KOPT-K1 (cell line): ENCODE results near the gene RNF41.
A peak's percentile ranks its signal among the peaks of the same experiment; 100 is the strongest.

ENCODE experiments used
- H3K27ac ChIP-seq: fragments of 200-600 bp; sonication (generic); 2 replicates; pipeline ENCODE4 v1.5.1; 2016; ENCODE audit warnings: antibody characterized with exemption, mild to moderate bottlenecking, low read depth, low read length; ENCODE audit not compliant: poor library complexity, severe bottlenecking
- H3K36me3 ChIP-seq: fragments of 200-600 bp; sonication (generic); 2 replicates; pipeline ENCODE4 v1.5.1; 2017; ENCODE audit warnings: antibody characterized with exemption, mild to moderate bottlenecking, low read length, moderate library complexity; ENCODE audit not compliant: insufficient read depth
- H3K9me3 ChIP-seq: fragments of 200-600 bp; sonication (generic); 2 replicates; pipeline ENCODE4 v1.5.1; 2017; ENCODE audit warnings: antibody characterized with exemption, low read length, mild to moderate bottlenecking; ENCODE audit not compliant: insufficient read depth, poor library complexity, severe bottlenecking

Gene RNF41

DNA sequence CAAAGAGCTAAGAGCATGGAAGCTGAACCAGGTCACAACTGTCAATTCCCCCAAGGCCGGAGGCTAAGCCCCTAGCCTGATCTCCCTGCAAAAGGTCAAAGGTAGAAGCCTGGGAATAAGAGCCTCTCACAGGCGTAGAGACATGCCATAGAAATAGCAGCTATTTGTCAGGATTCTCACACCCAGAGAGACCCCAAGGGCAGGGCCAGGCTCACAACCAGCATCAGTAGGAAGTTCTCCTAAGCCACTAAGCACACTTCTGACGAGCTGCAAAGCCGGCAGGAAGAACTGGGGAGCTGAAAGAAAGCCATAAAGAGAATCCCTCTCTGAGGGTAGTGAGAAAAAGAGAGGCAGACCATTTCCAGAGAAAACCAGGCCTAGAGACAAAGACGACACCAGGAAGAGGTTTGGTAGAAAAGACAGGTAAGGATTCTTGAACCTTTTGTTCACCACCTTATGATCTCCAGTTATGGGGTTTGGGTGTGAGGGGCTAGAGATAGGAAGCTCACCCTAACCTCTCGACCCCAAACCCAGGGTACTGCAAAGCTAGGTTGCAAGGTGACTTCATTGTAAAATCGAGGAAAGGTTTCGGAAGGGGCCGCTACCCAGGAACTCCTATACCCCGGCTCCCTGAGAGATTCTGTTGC is 33.5 kb downstream of the RNF41 start:
- H3K36me3 ChIP-seq: peaks cover 48% of the 10 kb centered on the region
- no peaks in the 10 kb centered on the region for H3K9me3 ChIP-seq
- peak overlapping the region; percentile 78 for H3K27ac ChIP-seq

DNA sequence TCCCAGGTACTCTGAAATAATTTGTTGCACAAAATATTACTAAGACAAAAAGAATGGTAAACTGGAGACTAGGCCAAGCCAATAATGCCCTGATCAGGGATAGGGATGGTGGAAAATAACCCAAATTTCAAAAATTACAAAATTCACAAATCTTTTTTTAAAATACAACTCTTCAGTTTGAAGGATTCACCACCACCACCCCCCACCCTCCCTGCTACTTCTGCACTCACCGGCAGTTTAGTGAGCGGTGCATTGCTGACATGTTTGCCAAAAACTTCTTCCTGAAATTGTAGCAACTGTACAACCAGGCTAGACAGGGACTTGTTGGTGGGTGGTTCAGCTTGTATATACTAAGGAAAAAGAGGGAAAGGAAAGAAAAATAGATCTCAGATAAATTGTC is 34.8 kb downstream of the RNF41 start:
- Histone ChIP-seq H3K36me3 (peaks cover 61% of the 10 kb centered on the region), H3K9me3 (no peaks in the 10 kb centered on the region), H3K27ac (no peak overlapping the region)

DNA sequence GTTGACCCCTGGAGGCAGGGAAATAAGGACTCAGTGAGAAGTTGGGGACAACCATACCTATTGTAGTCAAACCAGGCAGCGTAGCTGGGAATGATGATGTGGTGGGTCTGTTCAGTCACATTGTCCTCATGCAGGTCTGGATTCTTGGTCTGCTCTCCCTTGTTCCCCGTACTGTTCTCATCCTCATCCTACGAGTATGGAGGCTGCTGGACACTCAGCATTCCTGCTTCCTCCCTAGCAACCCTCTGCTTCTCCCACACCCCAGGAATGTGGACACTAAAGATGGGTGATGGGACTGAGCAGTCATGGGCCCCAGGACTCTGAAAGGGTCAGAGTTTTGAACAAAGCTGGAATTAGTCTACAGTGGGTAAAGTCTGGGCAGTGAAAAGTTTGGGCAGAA is 43.4 kb downstream of the RNF41 start:
- no peak overlapping the region for H3K27ac ChIP-seq
- H3K9me3 ChIP-seq: no peaks in the 10 kb centered on the region
- H3K36me3 ChIP-seq: peaks cover 97% of the 10 kb centered on the region

DNA sequence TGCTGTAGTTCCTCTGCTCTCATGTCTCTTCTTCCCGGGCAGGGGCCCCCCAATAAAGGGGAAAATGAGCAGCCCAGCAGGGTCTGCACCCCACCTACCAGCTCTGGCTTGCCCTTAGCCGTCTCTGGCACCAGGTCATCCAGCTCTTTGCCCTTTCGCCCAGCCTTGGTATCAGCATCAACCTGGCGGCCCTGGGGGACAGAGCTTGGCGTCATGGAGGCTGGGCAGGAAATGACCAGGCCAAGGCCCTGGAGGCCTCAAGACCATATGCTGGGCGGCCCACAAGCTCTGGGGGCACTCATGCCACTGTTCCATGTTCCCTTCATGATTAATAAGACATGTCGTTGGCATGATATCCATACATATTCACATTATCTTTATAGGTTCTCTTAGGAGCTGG is 48.9 kb downstream of the RNF41 start:
- Histone ChIP-seq H3K9me3 (no peaks in the 10 kb centered on the region), H3K36me3 (peaks cover 99% of the 10 kb centered on the region), H3K27ac (no peak overlapping the region)

DNA sequence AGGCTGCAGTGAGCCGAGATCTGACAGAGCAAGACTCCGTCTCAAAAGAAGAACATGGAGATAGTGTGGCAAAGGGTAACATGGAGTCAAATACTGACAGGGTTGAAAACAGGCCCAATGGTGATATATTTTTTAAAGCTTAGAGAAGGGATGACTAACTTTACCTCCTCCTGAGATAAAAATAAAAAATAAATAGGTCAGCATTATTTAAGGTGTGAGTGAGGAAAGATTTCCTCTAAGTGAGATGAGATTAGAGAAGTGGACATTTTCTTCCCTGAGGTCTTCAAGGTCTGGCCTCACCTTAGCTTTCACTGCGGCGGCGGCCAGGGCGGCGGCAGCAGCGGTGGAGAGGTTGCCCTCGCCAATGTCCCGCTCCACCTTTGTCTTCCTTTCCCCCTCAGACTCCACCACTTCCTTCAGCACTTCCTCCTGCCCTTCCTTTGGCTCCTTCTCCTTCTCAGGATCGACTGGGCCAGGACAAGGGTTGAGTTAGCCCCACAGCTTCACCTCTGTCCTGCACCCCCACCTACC is 52.4 kb downstream of the RNF41 start:
- Histone ChIP-seq H3K27ac (no peak overlapping the region), H3K9me3 (no peaks in the 10 kb centered on the region), H3K36me3 (peaks cover 99% of the 10 kb centered on the region)

DNA sequence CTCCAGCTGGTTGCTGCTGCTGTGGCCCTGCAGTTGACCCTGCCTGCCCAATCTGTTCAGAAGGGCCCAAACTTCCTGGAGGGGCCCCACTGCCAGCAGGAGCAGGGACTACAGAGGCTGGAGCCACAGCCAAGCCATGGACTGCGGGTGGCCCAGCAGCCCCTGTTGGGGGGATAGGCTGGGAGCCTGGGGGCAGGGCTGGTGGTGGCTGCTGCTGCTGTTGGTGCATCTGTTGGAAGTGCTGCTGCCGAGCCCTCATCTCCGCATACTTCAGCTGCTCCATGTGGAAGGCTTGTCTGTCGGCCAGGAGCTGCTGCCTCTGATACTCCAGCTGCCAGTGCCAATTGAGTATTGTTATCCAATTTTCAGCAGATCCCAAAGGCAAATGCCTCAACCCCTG is 56.4 kb downstream of the RNF41 start:
- peaks cover 99% of the 10 kb centered on the region for H3K36me3 ChIP-seq
- no peaks in the 10 kb centered on the region for H3K9me3 ChIP-seq
- no peak overlapping the region for H3K27ac ChIP-seq

DNA sequence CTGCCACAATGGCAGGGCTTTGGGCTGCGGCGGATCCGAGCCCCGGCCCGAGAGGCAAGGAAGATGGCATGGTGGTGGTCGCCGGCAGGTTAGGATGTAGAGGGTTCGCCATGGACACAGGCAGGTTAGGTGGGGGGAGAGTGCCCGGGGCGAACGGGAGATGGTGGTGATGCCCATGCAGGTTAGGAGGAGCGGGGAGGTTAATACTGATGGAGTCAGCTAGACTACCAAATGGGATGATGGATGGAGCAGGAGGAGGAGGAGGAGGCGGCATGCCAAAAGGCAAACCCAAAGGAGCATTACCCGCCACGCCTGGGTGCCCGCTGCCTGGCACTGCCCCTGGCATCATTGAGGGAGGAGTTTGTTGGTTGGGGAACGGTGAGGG is 57.4 kb downstream of the RNF41 start:
- H3K27ac ChIP-seq: no peak overlapping the region
- peaks cover 99% of the 10 kb centered on the region for H3K36me3 ChIP-seq
- no peaks in the 10 kb centered on the region for H3K9me3 ChIP-seq

DNA sequence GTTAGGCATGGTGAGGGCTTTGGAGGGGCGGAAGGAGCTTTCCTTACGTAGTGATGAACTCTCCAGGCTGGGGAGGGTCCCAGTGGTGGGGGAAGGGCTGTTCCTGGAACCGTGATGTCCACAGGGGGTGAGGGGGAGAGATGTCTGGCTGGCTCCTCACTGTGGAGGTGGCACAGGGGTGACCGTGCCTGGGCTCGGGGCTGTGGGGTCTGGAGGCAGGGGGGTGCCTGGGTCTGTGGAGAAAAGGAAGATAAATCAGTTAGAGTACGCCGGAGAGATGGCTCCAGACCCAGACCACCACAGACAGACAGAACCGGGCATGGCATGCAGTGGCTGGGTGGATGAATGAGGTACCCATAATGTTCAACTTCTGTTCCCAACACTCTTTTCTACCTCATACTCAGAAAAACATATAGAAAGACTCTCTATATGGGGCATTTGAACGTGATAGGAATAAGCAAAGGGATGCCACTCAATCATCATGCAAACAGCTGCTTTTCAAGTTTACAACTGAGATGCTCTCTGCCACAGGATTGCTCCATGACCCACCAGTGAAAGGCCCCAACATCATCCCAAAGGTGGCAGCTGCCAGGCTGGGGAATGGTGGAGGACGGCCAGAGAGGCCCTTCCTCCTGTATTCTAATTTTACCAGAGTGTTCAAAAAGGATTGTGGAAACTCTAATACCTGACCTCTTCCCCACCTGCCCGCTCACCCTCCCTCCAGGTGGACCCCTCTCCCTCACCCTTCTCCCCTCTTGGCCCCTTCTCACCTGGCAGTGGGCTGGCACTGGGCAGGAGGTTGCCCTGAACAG is 58.0 kb downstream of the RNF41 start:
- Histone ChIP-seq H3K36me3 (peaks cover 96% of the 10 kb centered on the region), H3K27ac (no peak overlapping the region), H3K9me3 (no peaks in the 10 kb centered on the region)

DNA sequence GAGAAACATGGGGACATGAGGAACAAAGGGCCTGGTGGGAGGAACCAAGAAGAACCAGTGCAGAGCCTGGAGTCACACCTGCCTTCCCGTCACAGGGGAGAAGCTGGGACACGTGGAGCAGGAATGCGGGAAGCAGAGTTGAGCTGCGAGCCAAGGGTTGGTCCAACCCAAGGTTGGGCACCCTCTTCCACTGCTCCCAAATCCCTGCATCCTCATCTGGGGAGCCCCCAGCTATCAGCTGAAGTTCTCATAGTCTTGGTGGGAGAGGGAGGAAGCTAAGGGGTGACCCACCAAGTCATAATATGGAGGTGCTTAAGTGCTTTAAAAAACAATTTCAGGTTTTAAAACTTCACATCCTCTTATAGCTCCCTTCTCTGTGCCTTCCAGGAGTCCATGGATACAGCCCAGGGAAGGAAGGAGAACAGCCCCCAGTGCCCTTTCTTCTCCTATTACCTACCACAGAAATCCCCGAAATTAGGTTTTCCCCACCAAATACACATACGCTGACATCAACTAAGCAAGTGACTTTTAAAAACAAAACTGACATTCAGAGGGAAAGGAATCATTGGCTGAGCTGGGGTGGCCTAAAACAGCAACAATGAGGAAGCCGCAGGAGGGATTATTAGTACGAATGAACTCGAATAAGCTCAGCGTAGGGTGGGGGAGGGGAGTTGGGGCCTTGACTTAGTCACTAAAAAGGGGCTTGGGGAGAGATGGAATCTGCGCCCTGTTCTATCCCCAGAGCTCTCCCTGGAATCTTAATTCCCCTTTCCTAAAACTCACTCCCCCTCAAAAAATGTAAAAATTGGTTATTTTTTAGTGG is 59.0 kb downstream of the RNF41 start:
- Histone ChIP-seq H3K9me3 (no peaks in the 10 kb centered on the region), H3K36me3 (peaks cover 85% of the 10 kb centered on the region), H3K27ac (no peak overlapping the region)

DNA sequence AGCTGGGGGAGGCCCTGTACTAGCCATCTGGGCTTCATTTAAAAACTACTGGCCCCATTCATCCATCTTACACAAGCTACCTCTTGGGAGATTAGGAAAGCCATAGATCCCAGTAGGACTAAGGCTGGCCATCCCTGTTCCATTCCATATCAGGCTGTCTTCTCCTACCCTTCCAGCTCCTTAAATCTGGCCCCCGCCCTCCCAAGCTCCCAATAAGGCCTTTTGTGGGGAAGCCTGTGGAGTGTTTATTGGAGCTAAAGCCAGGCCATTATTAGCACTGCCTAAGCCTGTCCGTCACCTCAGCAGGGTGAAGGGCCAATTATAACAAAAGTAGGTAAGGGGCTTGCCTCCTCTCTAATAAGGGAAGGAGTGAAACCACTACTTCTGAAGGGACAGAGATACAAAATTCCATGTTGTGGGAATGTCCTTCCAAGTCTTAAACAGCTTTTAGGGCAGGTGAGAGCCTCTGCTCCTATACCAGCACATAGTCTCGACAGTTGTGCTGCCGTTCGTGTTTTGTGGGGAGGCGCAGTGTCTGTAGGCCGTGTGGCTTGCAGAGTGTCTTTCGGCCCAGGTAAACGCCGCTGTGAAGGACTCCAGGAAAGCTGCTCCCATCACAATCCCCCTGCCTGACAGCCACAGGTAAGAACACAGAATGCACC is 59.9 kb downstream of the RNF41 start:
- H3K9me3 ChIP-seq: no peaks in the 10 kb centered on the region
- no peak overlapping the region for H3K27ac ChIP-seq
- peaks cover 77% of the 10 kb centered on the region for H3K36me3 ChIP-seq

DNA sequence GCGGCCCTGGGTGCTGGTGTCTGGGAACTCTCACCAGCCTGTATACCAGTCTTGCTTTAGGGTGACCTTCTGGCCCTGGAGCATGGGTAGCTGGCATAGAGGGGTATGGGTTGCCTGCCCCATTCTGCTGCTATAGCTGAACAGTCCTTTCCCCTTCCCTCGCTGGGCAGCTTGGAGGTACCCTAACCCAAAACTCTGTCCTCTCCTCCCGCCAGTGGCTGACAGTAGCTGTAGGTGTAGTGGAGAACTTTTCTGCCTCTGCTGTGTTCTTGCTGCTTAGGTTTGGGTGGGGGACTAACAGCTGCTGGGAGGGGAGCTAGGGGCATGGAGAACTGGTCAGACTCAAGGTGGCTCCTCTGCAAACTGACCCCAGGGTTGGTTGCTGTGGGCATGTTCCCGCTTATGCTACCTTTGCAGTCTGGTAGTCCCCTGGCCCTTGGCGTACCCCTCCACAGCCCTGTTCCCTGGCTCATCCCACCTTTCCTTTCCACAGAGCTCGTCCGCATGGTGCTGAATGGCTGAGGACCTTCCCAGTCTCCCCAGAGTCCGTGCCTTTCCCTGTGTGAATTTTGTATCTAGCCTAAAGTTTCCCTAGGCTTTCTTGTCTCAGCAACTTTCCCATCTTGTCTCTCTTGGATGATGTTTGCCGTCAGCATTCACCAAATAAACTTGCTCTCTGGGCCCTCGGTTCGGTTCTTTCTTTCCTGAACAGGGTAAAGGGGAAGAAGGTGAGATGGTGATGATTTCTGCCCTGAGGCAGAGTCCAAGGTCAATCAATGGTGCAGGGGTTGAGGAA is 60.6 kb downstream of the RNF41 start:
- Histone ChIP-seq H3K36me3 (peaks cover 72% of the 10 kb centered on the region), H3K27ac (peak overlapping the region; percentile 82), H3K9me3 (no peaks in the 10 kb centered on the region)

DNA sequence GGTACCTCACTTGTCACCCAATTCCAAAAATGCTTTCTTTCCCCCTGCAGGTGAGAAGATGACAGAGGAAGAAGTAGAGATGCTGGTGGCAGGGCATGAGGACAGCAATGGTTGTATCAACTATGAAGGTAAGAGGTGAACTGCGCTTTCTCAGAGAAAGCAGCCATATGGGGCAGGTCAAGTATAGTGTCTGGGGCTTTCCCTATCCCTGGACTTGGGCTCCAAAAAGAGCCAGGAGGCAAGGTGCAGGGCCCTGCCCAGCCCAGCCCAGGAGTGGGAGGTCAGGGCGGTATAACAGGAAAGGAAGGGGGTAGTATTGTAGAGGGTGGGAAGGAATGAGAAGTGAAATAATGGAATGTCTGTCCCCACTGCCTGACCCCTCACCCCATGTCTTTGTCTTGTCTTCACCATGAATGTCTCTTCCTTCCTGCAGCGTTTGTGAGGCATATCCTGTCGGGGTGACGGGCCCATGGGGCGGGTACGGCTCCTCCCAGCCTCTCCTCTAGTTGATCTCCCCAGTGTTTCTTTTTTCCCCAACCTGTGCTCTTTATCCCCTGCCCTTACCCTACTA is 61.4 kb downstream of the RNF41 start:
- no peaks in the 10 kb centered on the region for H3K9me3 ChIP-seq
- H3K36me3 ChIP-seq: peaks cover 72% of the 10 kb centered on the region
- H3K27ac ChIP-seq: peak overlapping the region; percentile 82

DNA sequence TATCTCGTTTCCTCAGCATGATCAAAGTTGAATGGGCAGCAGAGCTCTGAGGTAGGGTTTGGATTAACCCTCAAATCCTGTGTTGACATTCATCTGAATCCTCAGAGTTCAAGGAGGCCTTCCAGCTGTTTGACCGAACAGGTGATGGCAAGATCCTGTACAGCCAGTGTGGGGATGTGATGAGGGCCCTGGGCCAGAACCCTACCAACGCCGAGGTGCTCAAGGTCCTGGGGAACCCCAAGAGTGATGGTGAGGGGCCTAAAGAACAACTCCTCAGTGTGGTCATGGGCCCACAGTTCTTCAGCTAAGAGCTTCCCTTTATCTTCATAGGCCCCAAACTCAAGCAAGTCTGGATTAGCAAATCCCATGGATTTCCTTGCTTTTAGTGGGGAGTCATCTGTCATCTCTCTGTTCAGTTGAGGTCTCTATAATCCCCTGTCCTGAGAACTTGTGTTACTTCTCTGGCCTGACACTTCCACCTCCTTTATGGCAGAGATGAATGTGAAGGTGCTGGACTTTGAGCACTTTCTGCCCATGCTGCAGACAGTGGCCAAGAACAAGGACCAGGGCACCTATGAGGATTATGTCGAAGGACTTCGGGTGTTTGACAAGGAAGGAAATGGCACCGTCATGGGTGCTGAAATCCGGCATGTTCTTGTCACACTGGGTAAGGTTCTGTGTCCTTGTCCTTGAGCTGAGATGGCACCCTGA is 62.1 kb downstream of the RNF41 start:
- H3K9me3 ChIP-seq: no peaks in the 10 kb centered on the region
- peaks cover 72% of the 10 kb centered on the region for H3K36me3 ChIP-seq
- H3K27ac ChIP-seq: peak overlapping the region; percentile 82
